ENCODE results near the gene TMEM258. TPM values are rescaled to one million over a fixed set of nuclear protein-coding genes. Genes with fewer than 3 reads are reported as not detected.

Gene TMEM258
- total RNA-seq, 1 experiment from 2014 or later = 184 TPM

DNA sequence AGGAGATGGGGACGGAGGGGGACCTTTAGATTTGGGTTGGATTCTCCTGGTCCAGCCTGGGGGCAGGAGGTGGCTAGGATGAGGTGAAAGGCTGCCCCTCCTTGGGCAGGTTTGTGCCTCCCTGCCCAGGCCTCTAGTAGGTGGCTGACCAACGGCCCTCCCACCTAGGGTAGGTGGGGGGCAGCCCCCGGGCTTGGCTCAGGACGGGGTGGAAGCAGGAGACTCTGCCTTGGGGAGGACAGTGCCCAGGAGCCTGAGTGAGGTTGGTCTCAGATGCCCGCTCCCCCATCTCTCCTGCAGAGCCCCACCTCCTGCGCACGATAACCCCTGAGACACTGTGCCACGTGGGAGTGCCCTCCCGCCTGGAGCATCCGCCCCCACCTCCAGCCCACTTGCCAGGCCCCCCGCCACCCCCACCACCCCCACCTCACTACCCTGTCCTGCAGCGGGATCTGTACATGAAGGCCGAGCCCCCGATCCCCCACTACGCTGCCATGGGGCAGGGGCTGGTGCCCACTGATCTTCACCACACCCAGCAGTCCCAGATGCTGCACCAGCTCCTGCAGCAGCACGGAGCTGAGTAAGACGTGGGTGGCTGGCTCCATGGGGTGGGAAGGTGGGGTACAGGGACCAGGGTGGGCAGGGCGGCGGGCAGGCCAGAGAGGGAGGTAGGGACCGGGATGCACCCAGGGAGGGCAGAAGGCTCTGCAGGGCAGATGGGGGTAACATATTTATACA is 22.3 kb downstream of the TMEM258 start:
- no peak for DNase-seq (ENCODE audit: unreplicated experiment)
- H3K36me3 Mint-ChIP-seq (ENCODE audit: insufficient read depth, unreplicated experiment) = peaks cover 7% of the 10 kb centered on the region
- H3K9me3 Mint-ChIP-seq (ENCODE audit: unreplicated experiment) = no peaks in the 10 kb centered on the region
- no TSS peak for BruUV-seq (replicated peaks)
- no peak for TF ChIP-seq CTCF (IDR thresholded peaks at IDR 0.05; ENCODE audit: unreplicated experiment)
- POLR2A ChIA-PET = no interaction called here
- H3K27ac Mint-ChIP-seq (ENCODE audit: low read depth, unreplicated experiment) = no peak overlapping the region
- H3K4me3 Mint-ChIP-seq (ENCODE audit: unreplicated experiment) = no peak overlapping the region
- no peaks in the 10 kb centered on the region for H3K27me3 Mint-ChIP-seq (ENCODE audit: insufficient read depth, unreplicated experiment)
- H3K4me1 Mint-ChIP-seq (ENCODE audit: insufficient read depth, unreplicated experiment) = no peaks in the 10 kb centered on the region
- intact Hi-C loops (cut with micrococcal nuclease) = no loop called here
- CTCF ChIA-PET = no interaction called here

- intact Hi-C loops (cut with micrococcal nuclease) = no loop called here
- Mint-ChIP-seq H3K4me3 (ENCODE audit: unreplicated experiment) (no peak overlapping the region), H3K9me3 (ENCODE audit: unreplicated experiment) (no peaks in the 10 kb centered on the region), H3K27ac (ENCODE audit: low read depth, unreplicated experiment) (no peak overlapping the region), H3K27me3 (ENCODE audit: insufficient read depth, unreplicated experiment) (no peaks in the 10 kb centered on the region), H3K36me3 (ENCODE audit: insufficient read depth, unreplicated experiment) (peaks cover under 1% of the 10 kb centered on the region), H3K4me1 (ENCODE audit: insufficient read depth, unreplicated experiment) (no peaks in the 10 kb centered on the region)
- CTCF ChIA-PET = interaction anchor here (0.6 kb wide), 1 partner anchor 31 kb away, joined by 3 read pairs; no protein-coding TSS in a partner anchor
- BruUV-seq (replicated peaks) = no TSS peak
- no peak for TF ChIP-seq CTCF (IDR thresholded peaks at IDR 0.05; ENCODE audit: unreplicated experiment)
- no peak for DNase-seq (ENCODE audit: unreplicated experiment)
- POLR2A ChIA-PET = no interaction called here
Measured at GRCh38 chr11:61769169-61769920, 23.1 kb downstream of the TMEM258 start.

GRCh38 chr11:61768376-61769076 is 23.9 kb downstream of the TMEM258 start:
- intact Hi-C loops (cut with micrococcal nuclease) = no loop called here
- Mint-ChIP-seq H3K4me1 (ENCODE audit: insufficient read depth, unreplicated experiment) (no peaks in the 10 kb centered on the region), H3K36me3 (ENCODE audit: insufficient read depth, unreplicated experiment) (no peaks in the 10 kb centered on the region), H3K9me3 (ENCODE audit: unreplicated experiment) (no peaks in the 10 kb centered on the region), H3K27me3 (ENCODE audit: insufficient read depth, unreplicated experiment) (no peaks in the 10 kb centered on the region), H3K4me3 (ENCODE audit: unreplicated experiment) (no peak overlapping the region), H3K27ac (ENCODE audit: low read depth, unreplicated experiment) (no peak overlapping the region)
- ChIA-PET POLR2A (no interaction called here), CTCF (interaction anchor here (0.6 kb wide), 1 partner anchor 30 kb away, joined by 3 read pairs; no protein-coding TSS in a partner anchor)
- no peak for DNase-seq (ENCODE audit: unreplicated experiment)
- no peak for TF ChIP-seq CTCF (IDR thresholded peaks at IDR 0.05; ENCODE audit: unreplicated experiment)
- no TSS peak for BruUV-seq (replicated peaks)

DNA sequence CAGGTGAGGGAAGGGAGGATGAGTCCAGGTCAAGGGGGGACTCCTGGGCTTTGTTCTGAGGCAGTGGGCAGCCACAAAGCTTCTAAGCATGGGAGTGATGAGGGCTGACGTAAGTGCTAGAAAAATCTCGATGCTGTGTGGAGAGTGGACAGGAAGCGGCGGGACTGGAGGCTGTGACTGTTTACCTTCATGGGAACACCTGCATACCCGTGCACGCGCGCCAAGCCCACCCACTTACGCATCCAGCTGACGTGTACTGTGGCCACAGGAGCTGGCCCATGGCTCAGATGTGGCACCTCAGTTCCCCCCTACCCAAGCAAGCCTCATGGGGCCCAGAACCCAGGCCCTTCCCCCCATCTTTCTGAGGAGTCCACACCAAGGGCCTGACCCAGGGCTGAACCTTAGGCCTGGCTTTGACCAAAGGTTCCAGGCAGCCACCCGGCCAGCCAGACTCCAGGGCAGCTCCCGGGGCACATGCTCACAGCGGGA is 26.0 kb downstream of the TMEM258 start:
- H3K9me3 Mint-ChIP-seq (ENCODE audit: unreplicated experiment) = no peaks in the 10 kb centered on the region

More for the DNA sequence above, 26.0 kb downstream of the TMEM258 start:
- peaks cover 5% of the 10 kb centered on the region for H3K4me1 Mint-ChIP-seq (ENCODE audit: insufficient read depth, unreplicated experiment)
- no peak overlapping the region for H3K27ac Mint-ChIP-seq (ENCODE audit: low read depth, unreplicated experiment)
- CTCF ChIA-PET = interaction anchor here (0.6 to 1.1 kb wide), 5 partner anchors 18 to 453 kb away, joined by 3 to 4 read pairs (median 3); no protein-coding TSS in a partner anchor
- intact Hi-C loops (cut with micrococcal nuclease) = no loop called here
- POLR2A ChIA-PET = no interaction called here
- no peak overlapping the region for H3K4me3 Mint-ChIP-seq (ENCODE audit: unreplicated experiment)
- BruUV-seq (replicated peaks) = no TSS peak
- DNase-seq (ENCODE audit: unreplicated experiment) = no peak
- TF ChIP-seq CTCF (IDR thresholded peaks at IDR 0.05; ENCODE audit: unreplicated experiment) = no peak
- peaks cover 10% of the 10 kb centered on the region for H3K27me3 Mint-ChIP-seq (ENCODE audit: insufficient read depth, unreplicated experiment)
- H3K36me3 Mint-ChIP-seq (ENCODE audit: insufficient read depth, unreplicated experiment) = no peaks in the 10 kb centered on the region

Measured in MCF 10A (cell line).